Lower leg skin (tissue), 3 donors: ENCODE measurements around the gene LOXHD1.

ENCODE experiments used
- POLR2A ChIP-seq, 2 donors: fragments of 450-650 bp; IDR thresholded peaks; one replicate each; pipeline ENCODE4 v1.6.1; 2016 to 2017; ENCODE audit warnings: antibody characterized with exemption in 2 of 2, mild to moderate bottlenecking in 1 of 2, moderate library complexity in 1 of 2
- TF ChIP-seq, protein P1 (sequence below), 3 donors: fragments of 450-650 bp; IDR thresholded peaks; one replicate each; pipeline ENCODE4 v1.5.1; 2016; ENCODE audit warnings: antibody characterized with exemption in 3 of 3, mild to moderate bottlenecking in 3 of 3, moderate library complexity in 2 of 3

DNA sequence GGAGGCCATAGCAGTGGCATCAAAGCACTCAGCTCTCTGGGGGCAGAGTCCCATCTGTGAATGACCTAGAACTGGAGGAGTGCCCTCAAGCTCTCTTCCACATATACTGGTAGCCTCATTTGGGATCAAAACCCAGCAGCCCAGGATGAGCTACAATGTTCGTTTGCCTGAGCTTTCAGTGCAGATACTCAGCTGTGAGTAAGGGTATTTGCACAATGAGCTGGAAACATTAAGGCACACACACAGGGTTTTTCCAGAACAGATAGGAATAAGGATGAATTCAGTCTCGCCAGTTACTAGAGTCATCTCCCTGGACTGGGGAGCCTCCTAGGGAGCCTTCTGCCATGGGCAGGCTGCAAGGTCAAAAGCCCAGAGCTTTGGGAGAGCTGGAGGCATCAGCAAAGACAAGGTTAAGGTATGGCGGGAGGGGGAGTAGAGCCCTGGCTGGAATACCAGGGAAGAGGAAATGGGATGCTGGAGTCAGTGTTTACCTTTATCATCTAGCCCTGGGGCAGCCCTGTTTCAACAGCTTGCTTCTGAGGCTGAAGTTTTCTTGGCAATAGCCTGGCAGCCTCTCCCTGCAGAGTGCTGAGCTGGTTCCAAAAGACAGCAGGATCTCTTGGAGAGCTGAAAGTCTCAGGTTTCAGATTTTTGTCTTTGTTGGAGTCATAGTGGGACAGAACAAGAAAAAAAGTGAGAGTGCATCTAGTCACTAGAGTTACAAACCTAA, 187.7 kb downstream of the LOXHD1 start:
- TF ChIP-seq, protein P1, sequence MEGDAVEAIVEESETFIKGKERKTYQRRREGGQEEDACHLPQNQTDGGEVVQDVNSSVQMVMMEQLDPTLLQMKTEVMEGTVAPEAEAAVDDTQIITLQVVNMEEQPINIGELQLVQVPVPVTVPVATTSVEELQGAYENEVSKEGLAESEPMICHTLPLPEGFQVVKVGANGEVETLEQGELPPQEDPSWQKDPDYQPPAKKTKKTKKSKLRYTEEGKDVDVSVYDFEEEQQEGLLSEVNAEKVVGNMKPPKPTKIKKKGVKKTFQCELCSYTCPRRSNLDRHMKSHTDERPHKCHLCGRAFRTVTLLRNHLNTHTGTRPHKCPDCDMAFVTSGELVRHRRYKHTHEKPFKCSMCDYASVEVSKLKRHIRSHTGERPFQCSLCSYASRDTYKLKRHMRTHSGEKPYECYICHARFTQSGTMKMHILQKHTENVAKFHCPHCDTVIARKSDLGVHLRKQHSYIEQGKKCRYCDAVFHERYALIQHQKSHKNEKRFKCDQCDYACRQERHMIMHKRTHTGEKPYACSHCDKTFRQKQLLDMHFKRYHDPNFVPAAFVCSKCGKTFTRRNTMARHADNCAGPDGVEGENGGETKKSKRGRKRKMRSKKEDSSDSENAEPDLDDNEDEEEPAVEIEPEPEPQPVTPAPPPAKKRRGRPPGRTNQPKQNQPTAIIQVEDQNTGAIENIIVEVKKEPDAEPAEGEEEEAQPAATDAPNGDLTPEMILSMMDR (IDR thresholded peaks at IDR 0.05), result no peak
- TF ChIP-seq POLR2A (IDR thresholded peaks at IDR 0.05), result no peak
